HG02943 (cell line): ENCODE data around the gene MYOCD.

Experiments used
- ATAC-seq: cut with Tn5 transposase; IDR thresholded peaks from one replicate; pipeline ENCODE4 v1.9.1; 2021; ENCODE audit warnings: mild to moderate bottlenecking, low read depth, moderate library complexity; ENCODE audit not compliant: unreplicated experiment

The MYOCD gene

DNA sequence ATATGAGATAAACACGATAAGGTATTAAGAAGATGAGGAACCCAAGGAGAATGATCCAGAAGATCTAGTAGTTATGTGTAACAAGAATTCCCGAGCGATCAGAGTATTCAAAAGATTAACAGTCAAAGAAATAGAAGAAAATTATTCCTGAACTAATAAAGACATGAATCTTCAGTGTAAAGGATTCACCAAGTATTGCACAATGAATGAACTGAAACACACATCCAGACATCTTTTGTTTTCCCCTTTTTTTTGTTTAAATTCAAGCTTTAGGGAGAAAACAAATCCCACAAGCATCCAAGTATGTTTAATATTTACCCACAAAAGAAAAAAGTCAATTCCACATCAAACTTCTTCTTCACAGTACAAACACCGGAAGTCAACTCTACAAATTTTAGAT lies 23.7 kb upstream of the MYOCD start:
- no peak for ATAC-seq

DNA sequence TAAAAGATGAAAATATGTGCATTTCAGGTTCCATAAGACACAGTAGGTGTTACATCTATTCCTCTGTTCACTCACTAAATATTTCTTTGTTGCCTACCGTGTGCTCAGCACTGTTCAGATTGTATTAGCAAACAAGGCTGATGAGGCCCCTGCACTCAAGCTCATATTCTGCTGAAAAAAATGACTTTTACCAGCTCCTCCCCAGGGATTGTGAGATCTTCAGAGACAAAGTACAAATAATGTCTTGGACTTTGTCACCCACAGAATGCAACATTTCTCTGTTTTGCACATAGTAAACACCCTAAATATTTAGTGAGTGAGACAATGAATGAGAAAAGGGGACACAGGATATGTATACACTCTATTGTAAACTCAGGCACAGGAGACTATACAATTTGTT lies 21.9 kb upstream of the MYOCD start:
- ATAC-seq = no peak

DNA sequence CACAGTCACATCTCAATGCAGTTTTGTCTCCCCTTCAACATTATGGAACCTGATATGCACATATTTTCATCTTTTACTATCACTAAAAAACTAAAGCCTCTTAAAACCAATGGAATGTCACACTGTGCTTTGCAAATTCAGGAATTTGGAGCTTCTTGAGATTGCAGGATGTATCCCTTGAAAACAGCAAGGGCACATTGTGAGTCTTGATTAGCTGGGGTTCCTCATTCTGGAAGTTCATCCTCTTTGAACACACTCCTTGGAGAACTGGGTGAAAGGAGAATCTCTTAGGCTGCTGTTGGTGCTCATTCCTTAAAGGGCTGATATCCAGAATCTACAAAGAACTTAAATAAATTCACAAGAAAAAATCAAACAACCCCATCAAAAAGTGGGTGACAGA lies 21.1 kb upstream of the MYOCD start:
- ATAC-seq = no peak

DNA sequence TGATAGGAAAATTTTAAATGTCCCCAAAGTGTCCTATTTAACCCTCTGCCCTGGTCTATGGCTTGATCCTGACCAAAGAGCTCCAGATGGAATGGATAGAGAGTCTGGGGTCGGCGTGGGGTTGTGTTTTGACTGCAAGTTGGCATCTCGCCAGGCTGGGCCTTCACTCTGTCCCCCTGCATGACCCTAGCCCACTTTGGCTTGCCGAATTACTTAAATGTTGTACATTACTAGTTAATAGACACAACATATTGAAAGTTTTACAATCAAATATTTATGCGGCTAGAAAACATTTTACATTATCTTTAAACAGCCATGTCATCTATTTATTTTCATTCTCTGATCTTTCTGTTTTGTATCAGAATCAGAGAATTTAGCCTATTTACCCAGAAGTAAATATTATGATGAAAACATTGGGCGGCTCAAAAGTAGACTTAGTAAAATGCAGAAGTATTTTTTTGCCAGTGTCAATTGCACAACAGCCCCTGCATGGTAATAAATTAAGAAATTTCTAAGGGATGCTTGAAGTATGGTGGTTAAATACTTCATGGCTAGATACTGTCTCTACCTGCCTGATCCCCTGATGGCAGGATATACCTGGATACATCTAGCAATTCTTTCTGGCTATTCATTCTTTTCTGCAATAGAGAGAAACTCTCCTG lies 18.8 kb upstream of the MYOCD start:
- ATAC-seq = no peak

DNA sequence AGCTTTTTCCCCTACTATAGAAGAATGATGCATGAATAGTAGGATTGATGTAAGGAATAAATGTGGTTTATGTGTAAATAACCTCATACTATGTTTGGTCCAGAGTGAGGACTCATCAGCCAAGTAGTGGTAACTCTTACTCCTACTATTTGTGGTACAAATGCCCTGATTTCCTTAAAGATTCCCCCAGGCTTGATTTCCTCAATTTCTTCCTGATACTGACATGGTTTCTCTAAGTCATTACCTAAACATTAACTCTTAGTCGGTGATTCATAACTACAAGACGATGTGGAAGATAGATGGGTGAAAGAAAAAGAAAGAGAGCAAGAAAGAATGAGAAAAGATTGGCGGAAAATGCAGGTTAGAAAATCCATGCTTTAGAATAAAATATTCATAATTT lies 17.2 kb upstream of the MYOCD start:
- no peak for ATAC-seq

DNA sequence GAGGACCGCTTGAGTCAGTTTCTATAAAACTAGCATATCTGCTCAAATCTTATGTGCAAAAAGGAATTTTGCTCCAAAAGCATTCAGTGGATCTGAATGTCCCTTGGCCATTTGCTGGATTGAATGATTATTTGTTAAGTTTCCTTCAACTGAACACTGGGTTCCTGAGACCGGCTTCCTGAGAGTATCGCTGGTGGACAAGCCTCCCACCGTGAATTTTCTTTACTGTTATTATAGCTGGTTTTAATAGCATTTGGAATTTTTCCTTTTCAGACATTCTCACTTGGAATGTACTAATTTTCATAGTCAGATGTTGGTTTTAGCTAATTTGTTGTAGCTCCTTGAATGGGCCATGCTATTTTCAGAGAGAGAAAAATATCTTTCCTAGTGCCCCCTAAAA lies 9.8 kb upstream of the MYOCD start:
- ATAC-seq = no peak

DNA sequence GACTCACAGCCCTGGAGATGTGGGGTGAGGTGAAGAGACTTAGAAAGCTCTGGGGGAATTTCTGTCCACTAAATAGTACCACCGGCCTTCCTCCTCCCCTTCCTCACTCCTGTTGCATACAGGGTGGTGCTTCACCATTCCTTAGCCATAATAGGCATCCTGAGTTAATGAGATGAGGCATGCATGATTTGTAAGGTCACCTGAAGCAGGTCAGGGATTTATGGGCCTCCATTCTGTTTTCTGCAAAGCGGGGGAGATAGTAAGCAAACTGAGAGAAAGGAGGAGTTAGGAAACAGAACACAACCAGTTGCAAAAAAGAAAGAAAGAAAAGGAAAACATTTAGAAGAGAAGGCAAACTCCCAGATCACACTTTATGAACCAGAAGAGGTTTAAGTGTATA lies 9.3 kb upstream of the MYOCD start:
- no peak for ATAC-seq

DNA sequence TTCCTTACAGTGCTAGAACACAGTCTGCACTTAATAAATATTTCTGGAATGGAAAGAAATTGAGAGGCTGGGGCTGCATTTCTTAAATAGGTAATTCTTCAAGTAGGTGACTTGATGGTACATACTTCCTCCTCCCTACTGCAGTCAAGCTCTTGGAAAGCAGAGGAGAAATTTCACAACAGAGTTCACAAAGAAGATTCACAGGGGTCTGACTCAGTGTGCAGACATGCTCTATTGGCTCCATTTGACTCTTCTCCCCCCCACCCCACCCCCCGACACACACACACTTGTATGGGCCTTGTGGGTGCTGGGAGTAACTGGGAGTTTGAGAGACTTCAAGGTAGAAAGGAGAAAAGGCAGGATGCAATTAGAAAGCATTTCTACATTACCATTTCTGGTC lies 6.2 kb upstream of the MYOCD start:
- no peak for ATAC-seq

DNA sequence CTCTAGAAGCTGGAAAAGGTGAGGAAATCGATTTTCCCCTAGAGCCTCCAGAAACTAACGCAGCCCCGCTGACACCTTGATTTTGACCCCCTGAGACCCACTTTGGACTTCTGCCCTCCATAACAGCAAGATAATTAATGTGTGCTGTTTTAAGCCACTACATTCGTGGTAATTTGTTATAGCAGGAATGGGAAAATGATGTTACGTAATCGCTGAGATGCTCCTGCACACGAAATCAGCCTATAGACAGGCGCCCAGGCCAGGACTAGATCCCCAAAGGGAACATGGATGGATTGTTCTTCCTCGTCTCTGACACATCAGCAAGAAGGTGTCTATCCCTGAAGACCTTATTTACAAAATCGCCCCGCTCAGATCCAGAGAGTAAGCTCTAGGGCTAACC lies 1.4 kb upstream of the MYOCD start:
- no peak for ATAC-seq

DNA sequence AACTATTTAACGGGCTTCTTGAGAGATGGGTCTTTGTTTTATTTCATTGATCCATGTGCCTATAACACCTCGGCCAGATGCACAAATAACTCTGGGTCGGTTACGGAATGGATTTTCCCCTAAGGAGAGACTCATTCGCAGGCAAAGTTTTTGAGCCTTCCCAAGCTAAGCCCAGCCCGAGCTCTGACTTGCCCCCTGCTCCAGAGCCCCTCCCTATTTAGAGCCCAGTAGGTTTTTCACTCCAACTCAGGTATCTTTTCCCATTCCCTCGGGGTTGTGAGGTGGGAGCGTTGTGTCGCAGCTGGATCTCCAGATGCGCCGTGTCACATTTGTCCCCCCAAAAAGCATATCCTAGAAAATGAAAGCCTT lies 812 bp upstream of the MYOCD start:
- no peak for ATAC-seq

DNA sequence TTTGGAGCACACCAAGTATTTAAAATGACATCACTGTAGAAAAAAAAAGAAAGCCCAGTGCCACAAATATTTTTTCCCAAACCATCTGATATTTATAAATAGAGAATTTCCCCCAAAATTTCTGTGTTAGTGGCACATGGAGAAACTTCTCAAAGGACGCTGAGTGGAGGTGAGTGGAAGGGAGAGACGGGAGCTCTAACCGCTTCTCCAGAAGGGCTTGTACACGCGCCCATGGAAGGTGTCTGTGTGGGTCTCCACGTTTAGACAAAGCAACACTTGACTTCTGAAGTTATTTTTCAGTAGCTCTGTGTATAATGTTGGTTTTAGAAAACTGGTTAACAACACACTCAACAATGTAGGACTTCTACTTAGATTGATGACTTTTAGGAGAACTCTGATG lies 1.0 kb downstream of the MYOCD start:
- no peak for ATAC-seq

DNA sequence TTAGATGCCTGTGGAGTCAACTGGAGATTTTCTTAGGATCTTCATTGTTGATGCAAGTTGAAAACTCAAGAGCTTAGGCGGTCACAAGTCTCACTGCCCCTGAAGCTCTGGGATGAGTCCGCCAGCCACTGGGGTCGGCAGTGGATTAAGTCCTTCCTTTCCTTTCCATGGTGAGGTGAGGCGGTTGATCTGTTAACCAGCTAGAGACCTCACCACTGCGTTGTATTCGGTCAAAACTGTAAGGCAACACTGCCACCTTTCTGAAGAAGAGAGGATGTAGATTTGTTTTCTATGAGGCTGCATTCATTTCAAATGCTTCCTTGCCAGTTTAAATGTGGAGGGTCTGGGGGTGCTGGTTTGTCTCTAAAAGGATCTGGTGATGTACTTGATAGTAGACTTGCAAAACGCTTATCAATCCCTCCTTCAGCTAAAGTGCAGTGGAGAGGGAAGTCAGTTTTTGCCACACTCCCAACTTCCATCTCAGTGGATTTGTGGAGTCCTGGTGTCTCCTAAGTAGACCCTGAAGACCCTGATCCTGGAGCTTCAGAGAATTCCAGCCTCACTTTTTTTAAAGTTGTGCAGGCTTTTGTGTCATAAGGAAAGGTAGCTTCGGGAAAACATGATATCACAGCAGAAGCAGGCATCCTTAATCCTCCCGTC lies 1.7 kb downstream of the MYOCD start:
- ATAC-seq = no peak

DNA sequence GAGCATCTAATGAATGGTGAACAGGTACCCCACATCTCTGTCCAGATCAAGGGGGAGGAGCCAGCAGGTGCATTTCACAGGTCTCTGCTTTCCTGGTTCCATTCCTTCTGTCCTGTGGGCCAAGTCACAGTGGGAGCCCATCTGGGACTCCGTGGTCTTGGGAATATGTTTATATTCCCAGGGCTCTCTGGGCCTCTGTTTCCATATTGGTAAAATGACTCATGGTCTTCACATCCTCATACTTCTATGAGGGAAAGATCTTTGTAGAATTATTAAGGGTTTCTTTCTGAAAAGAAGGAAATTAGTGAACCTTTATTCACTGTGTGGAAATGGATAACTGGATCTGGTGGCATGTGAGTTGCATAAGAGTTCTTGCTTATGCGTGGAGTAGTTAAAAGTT lies 6.2 kb downstream of the MYOCD start:
- ATAC-seq = no peak

DNA sequence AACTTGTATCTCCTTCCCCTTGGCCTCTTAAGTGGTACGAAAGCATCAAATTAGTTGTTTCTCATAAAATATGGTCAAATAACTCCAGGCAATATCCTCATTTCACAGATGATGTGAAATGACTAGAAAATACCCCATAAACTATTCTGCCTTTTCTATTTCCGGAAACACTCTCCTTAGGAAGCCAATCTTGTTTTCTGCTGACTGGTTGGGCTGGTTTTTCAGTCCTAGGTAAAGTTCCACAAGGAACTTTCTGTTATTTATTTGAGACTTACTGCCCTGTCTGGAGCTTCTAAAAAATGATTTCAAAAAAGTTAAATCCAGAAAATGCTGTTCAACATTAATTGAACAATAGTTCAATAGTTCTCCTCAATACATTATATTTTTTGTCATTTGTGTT lies 7.3 kb downstream of the MYOCD start:
- no peak for ATAC-seq

DNA sequence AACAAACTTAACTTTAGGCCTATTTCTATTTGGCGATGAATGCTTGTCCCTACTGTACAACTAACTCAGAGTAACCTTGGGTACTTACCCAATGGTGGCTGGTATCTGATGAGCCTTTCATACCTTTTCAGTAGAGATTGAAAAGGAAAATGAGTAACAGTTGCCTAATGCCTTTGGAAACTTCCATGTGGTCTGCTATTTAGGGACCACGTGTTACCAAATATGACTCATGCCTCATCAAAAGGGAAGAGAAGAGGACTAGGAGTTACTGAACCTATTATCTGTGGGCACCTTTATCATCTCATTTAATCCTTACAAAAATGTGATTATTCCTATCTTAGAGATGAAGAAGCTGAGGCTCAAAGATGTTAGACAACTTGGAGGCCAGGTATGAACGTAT lies 8.1 kb downstream of the MYOCD start:
- no peak for ATAC-seq

DNA sequence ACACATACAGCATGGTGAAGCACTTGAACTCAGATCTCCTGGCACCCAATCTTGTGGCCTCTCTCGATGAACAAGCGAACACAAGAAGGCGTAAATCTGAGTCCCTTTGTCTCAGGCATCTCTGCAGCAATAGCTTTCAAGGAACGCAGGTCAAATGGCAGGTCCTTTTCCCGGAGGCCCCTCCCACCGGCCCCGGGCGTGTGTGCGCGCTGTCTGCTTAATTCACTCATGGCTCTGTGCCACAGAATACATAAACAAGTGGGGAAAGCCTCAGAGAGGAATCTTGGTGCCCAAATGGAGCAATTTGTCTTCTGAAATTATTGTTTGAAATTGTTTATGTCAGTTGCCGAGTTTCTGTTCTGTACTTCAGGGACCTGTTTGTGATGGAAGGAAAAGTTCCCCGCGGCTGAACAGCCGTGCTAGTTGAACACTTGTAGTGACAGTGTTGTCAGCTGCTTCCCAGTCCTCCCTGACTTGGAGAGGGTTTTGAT lies 14.8 kb downstream of the MYOCD start:
- no peak for ATAC-seq

DNA sequence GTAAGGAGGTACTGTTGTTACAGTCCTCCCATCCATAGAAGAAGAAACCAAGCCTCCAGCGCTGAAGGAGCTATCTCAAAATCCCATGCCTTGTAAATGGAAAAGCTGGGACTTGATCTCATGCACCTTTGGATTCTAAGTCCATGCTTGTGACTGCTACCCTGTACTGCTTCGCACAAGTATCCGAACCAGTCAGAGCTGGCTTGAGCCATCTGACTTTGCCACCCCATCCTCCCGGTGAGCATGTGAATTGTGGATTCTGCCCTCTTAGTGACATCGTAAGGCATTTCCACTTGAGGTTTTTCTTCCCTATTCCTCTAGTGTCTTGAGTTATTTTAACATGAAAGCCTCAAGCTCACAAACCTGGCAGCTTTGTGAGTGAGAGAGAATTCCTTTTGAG lies 15.3 kb downstream of the MYOCD start:
- no peak for ATAC-seq

DNA sequence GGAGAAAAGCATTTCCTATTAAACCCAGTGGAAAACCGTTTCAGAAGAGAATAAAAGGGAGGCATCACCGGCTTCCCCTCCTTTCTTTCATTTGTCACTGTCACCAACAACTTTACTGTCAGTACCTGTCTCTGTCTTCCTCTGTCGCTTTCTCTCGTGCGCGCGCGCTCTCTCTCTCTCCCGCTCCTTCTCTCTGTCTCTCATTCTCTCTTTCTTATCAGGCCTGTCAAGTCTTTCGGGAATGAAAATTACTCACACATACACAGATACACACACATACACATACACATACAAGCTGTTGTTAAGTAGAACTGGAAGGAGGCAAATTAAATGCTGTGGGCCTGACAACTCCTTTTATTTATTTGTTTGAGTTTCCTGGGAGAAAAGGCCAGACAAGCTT lies 17.6 kb downstream of the MYOCD start:
- ATAC-seq = no peak

DNA sequence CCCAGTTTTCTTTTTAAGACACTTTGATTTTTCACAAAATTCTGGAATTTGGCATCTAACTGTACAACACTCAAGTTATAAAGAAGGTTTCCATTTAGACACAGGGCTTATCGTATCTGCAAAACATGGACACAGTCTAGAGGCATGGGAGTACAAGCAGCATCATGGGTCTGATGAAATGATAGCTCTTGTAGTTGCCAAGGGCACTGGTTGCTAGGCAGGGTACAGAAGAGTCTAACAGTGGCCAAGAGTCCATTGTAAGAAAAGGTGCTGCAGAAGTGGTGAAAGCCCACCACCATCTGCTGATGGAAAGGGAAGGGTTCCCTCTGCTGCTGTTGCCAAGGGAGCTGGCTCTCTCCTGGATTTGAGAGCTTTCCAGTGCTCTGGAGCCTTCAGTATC lies 20.8 kb downstream of the MYOCD start:
- ATAC-seq = no peak

DNA sequence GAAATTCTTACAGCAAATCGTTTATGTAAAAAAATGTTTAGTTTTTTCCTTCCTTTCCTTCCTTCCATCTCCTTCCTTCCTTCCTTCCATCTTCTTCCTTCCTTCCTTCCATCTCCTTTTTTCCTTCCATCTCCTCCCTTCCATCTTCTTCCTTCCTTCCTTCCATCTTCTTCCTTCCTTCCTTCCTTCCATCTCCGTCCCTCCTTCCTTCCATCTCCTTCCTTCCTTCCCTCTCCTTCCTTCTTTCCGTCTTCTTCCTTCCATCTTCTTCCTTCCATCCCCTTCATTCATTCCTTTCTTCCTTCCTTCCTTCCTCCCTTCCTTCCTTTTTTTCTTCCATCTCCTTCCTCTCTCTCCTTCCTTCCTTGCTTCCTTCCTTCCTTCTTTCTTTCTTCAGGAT lies 22.7 kb downstream of the MYOCD start:
- no peak for ATAC-seq

DNA sequence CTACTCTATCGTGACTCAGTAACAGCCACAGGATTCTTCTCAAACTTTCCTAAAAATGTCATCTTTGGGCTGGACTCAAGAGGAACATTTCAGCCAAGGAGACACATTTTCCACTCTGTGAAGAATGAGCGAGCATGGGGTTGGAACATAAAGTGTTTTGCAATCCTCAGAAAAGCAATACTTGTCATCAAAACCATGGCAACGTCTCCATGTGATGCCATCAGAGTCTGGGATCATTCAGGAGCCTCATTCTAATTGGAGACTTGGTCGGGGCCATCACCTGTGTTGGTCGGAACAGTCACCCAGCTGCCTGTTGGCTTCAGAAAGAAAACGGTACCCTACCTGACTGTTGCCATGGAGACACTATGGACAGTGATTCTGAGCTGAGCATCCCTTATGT lies 25.5 kb downstream of the MYOCD start:
- ATAC-seq = no peak

DNA sequence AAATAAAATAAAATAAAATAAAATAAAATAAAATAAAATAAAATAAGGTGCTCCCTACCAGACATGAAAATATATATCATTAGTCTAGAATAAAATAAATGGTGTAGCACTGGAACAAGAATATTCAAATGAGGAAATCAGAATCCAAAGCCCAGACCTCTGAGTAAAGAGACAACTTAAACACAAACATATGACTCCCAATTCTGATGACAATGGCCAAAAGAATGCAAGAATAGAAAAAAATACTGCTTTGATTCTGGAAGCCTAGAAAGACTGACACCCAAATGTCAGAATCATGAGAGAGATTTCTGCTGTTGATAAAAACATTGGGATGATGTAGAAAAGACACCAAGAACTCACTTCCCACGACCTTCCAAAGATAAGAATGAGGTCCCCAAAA lies 27.9 kb downstream of the MYOCD start:
- ATAC-seq = no peak

DNA sequence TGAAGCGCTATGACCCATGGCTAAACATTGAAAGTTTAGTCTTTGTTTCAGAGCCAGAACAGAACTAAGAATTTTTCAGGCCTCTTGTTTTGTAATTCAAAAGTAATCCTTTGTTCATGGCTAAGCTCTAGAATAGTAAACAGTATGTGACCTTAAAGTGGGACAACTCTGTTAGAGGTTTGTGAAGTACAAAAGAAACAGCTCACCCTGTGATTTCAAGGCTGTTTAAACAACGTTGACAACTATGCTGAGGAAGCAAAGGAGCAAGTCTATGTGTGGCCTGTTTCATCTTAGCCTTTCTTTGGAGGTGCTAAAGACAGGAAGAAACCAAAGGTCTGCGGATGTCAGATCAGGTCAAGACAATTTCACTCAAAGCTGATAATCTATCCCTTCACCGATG lies 40.4 kb downstream of the MYOCD start:
- ATAC-seq = no peak
